ENCODE data around the gene GRIA1.

GRIA1 gene

GRCh38 chr5:153744751-153745150, 254.3 kb downstream of the GRIA1 start:
- no peaks in the 10 kb centered on the region for H3K4me1 ChIP-seq (ENCODE audit: insufficient read depth, low read length, poor library complexity, severe bottlenecking)

GRCh38 chr5:153745778-153746395, 255.4 kb downstream of the GRIA1 start:
- Histone ChIP-seq H4K20me1 (ENCODE audit: insufficient read depth, low read length, poor library complexity, severe bottlenecking) (no peaks in the 10 kb centered on the region), H3K9me3 (ENCODE audit: insufficient read depth, low read depth, low read length) (no peaks in the 10 kb centered on the region), H3K4me2 (ENCODE audit: low read depth, low read length, poor library complexity, severe bottlenecking) (no peak overlapping the region), H3K4me3 (ENCODE audit: low read length, poor library complexity, severe bottlenecking) (no peak overlapping the region), H3K4me1 (ENCODE audit: insufficient read depth, low read length, poor library complexity, severe bottlenecking) (no peaks in the 10 kb centered on the region), H3F3A (ENCODE audit: low read depth) (no peaks in the 10 kb centered on the region), H2AFZ (ENCODE audit: low read length) (no peak overlapping the region), H3K27me3 (ENCODE audit: insufficient read depth, low read length, poor library complexity, severe bottlenecking) (no peaks in the 10 kb centered on the region), H3K9me2 (replicated peaks; ENCODE audit: low read depth, low read length) (no peaks in the 10 kb centered on the region), H3K9ac (ENCODE audit: low read depth, low read length, poor library complexity, severe bottlenecking) (no peak overlapping the region), H3K79me2 (ENCODE audit: insufficient read depth, low read length) (no peaks in the 10 kb centered on the region), H3K36me3 (ENCODE audit: insufficient read depth, low read length) (no peaks in the 10 kb centered on the region)
- TF ChIP-seq CTCF (conservative IDR thresholded peaks at IDR 0.05; ENCODE audit: low read length), result no peak
- no peak for TF ChIP-seq EZH2phosphoT487 (IDR thresholded peaks at IDR 0.05; ENCODE audit: borderline replicate concordance)

More at GRCh38 chr5:153744751-153745150, 254.3 kb downstream of the GRIA1 start:
- Histone ChIP-seq H3K4me3 (ENCODE audit: low read length, poor library complexity, severe bottlenecking) (no peak overlapping the region), H3K36me3 (ENCODE audit: insufficient read depth, low read length) (no peaks in the 10 kb centered on the region), H3K9me3 (ENCODE audit: insufficient read depth, low read depth, low read length) (no peaks in the 10 kb centered on the region), H4K20me1 (ENCODE audit: insufficient read depth, low read length, poor library complexity, severe bottlenecking) (no peaks in the 10 kb centered on the region), H3F3A (ENCODE audit: low read depth) (no peaks in the 10 kb centered on the region), H3K4me2 (ENCODE audit: low read depth, low read length, poor library complexity, severe bottlenecking) (no peak overlapping the region), H3K79me2 (ENCODE audit: insufficient read depth, low read length) (no peaks in the 10 kb centered on the region), H2AFZ (ENCODE audit: low read length) (no peak overlapping the region), H3K27me3 (ENCODE audit: insufficient read depth, low read length, poor library complexity, severe bottlenecking) (no peaks in the 10 kb centered on the region), H3K9me2 (replicated peaks; ENCODE audit: low read depth, low read length) (no peaks in the 10 kb centered on the region), H3K9ac (ENCODE audit: low read depth, low read length, poor library complexity, severe bottlenecking) (no peak overlapping the region)
- TF ChIP-seq EZH2phosphoT487 (IDR thresholded peaks at IDR 0.05; ENCODE audit: borderline replicate concordance), result no peak
- no peak for TF ChIP-seq CTCF (conservative IDR thresholded peaks at IDR 0.05; ENCODE audit: low read length)

GRCh38 chr5:153746440-153746839, 256.0 kb downstream of the GRIA1 start:
- no peak overlapping the region for H3K4me2 ChIP-seq (ENCODE audit: low read depth, low read length, poor library complexity, severe bottlenecking)

More at GRCh38 chr5:153746440-153746839, 256.0 kb downstream of the GRIA1 start:
- TF ChIP-seq EZH2phosphoT487 (IDR thresholded peaks at IDR 0.05; ENCODE audit: borderline replicate concordance) (no peak), CTCF (conservative IDR thresholded peaks at IDR 0.05; ENCODE audit: low read length) (no peak)
- Histone ChIP-seq H4K20me1 (ENCODE audit: insufficient read depth, low read length, poor library complexity, severe bottlenecking) (no peaks in the 10 kb centered on the region), H3F3A (ENCODE audit: low read depth) (no peaks in the 10 kb centered on the region), H3K9me3 (ENCODE audit: insufficient read depth, low read depth, low read length) (no peaks in the 10 kb centered on the region), H3K27me3 (ENCODE audit: insufficient read depth, low read length, poor library complexity, severe bottlenecking) (no peaks in the 10 kb centered on the region), H3K9me2 (replicated peaks; ENCODE audit: low read depth, low read length) (no peaks in the 10 kb centered on the region), H3K4me3 (ENCODE audit: low read length, poor library complexity, severe bottlenecking) (no peak overlapping the region), H3K36me3 (ENCODE audit: insufficient read depth, low read length) (no peaks in the 10 kb centered on the region), H3K4me1 (ENCODE audit: insufficient read depth, low read length, poor library complexity, severe bottlenecking) (no peaks in the 10 kb centered on the region), H3K79me2 (ENCODE audit: insufficient read depth, low read length) (no peaks in the 10 kb centered on the region), H2AFZ (ENCODE audit: low read length) (no peak overlapping the region), H3K9ac (ENCODE audit: low read depth, low read length, poor library complexity, severe bottlenecking) (no peak overlapping the region)

Measured in Loucy (cell line).